WERI-Rb-1 (cell line): ENCODE measurements around the gene FGF12.

Experiments
- DNase-seq: peaks from one replicate; pipeline ENCODE4 v3.0.0-alpha.2; 2020
- H3K27ac ChIP-seq: fragments of 250-450 bp; sonication (Bioruptor Pico); 2 replicates; pipeline ENCODE4 v1.5.1; 2020; ENCODE audit warnings: mild to moderate bottlenecking, moderate library complexity
- H3K27me3 ChIP-seq: fragments of 250-450 bp; sonication (Bioruptor Pico); 2 replicates; pipeline ENCODE4 v1.5.1; 2021; ENCODE audit warnings: mild to moderate bottlenecking, low read depth, moderate library complexity; ENCODE audit not compliant: insufficient read depth, severe bottlenecking
- H3K36me3 ChIP-seq: fragments of 250-450 bp; sonication (Bioruptor Pico); 2 replicates; pipeline ENCODE4 v1.5.1; 2020; ENCODE audit warnings: mild to moderate bottlenecking, moderate library complexity
- H3K4me3 ChIP-seq: 2 replicates; pipeline ENCODE4 v1.5.1; 2011; ENCODE audit warnings: low read depth, mild to moderate bottlenecking, control low read depth, low read length
- H3K9me3 ChIP-seq: fragments of 250-450 bp; sonication (Bioruptor Pico); 2 replicates; pipeline ENCODE4 v1.5.1; 2021; ENCODE audit warnings: mild to moderate bottlenecking, moderate library complexity; ENCODE audit not compliant: severe bottlenecking
- TF ChIP-seq, protein P1 (sequence below): IDR thresholded peaks from 2 replicates; pipeline ENCODE4 v1.5.1; 2011; ENCODE audit warnings: low read depth, mild to moderate bottlenecking, control low read depth, inconsistent platforms, low read length

FGF12 gene

GRCh38 chr3:192675958-192676649, 51.2 kb downstream of the FGF12 start:
- no peaks in the 10 kb centered on the region for H3K36me3 ChIP-seq
- H3K27me3 ChIP-seq, result no peaks in the 10 kb centered on the region
- H3K27ac ChIP-seq, result no peak overlapping the region
- no peak overlapping the region for H3K4me3 ChIP-seq
- H3K9me3 ChIP-seq, result no peaks in the 10 kb centered on the region
- TF ChIP-seq, protein P1, sequence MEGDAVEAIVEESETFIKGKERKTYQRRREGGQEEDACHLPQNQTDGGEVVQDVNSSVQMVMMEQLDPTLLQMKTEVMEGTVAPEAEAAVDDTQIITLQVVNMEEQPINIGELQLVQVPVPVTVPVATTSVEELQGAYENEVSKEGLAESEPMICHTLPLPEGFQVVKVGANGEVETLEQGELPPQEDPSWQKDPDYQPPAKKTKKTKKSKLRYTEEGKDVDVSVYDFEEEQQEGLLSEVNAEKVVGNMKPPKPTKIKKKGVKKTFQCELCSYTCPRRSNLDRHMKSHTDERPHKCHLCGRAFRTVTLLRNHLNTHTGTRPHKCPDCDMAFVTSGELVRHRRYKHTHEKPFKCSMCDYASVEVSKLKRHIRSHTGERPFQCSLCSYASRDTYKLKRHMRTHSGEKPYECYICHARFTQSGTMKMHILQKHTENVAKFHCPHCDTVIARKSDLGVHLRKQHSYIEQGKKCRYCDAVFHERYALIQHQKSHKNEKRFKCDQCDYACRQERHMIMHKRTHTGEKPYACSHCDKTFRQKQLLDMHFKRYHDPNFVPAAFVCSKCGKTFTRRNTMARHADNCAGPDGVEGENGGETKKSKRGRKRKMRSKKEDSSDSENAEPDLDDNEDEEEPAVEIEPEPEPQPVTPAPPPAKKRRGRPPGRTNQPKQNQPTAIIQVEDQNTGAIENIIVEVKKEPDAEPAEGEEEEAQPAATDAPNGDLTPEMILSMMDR, result no peak
- no peak for DNase-seq

GRCh38 chr3:192655628-192656027, 71.7 kb downstream of the FGF12 start:
- TF ChIP-seq, protein P1, result no peak
- no peak overlapping the region for H3K27ac ChIP-seq
- no peak overlapping the region for H3K4me3 ChIP-seq
- H3K9me3 ChIP-seq, result no peaks in the 10 kb centered on the region
- no peaks in the 10 kb centered on the region for H3K27me3 ChIP-seq
- H3K36me3 ChIP-seq, result no peaks in the 10 kb centered on the region
- DNase-seq, result no peak

DNA sequence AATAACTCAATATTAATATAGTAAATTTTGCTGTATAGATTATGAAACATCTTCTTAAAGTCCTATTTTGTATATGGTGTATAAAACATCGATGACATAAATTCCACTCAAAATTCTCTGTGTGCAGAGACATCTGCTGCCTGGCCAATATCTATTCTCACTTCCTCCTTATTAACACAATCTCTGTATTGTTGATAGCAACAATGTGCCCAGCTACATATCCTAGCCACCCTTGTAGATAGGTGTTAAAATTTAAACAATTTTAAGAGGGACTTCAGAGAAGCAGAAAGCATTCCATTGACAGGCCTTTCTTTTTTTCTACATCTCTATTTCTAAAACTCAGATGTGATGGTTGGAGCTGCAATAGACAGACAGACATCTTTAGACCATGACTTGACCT, 72.3 kb downstream of the FGF12 start:
- TF ChIP-seq, protein P1, result no peak
- no peak for DNase-seq
- no peak overlapping the region for H3K4me3 ChIP-seq
- no peaks in the 10 kb centered on the region for H3K9me3 ChIP-seq
- no peak overlapping the region for H3K27ac ChIP-seq
- no peaks in the 10 kb centered on the region for H3K27me3 ChIP-seq
- H3K36me3 ChIP-seq, result no peaks in the 10 kb centered on the region

GRCh38 chr3:192653862-192654261, 73.5 kb downstream of the FGF12 start:
- no peak for DNase-seq

GRCh38 chr3:192652727-192653126, 74.6 kb downstream of the FGF12 start:
- H3K27ac ChIP-seq, result no peak overlapping the region
- TF ChIP-seq, protein P1, result no peak
- no peak for DNase-seq

More at GRCh38 chr3:192653862-192654261, 73.5 kb downstream of the FGF12 start:
- Histone ChIP-seq H3K4me3 (no peak overlapping the region), H3K9me3 (no peaks in the 10 kb centered on the region), H3K27ac (no peak overlapping the region), H3K36me3 (no peaks in the 10 kb centered on the region), H3K27me3 (no peaks in the 10 kb centered on the region)
- TF ChIP-seq, protein P1, result no peak

More at GRCh38 chr3:192652727-192653126, 74.6 kb downstream of the FGF12 start:
- Histone ChIP-seq H3K4me3 (no peak overlapping the region), H3K9me3 (no peaks in the 10 kb centered on the region), H3K36me3 (no peaks in the 10 kb centered on the region), H3K27me3 (no peaks in the 10 kb centered on the region)
